ENCODE measurements around the gene EDAR. TPM values are rescaled to one million over a fixed set of nuclear protein-coding genes. Genes with fewer than 3 reads are reported as not detected.

EDAR gene
- total and polyA plus RNA-seq, 2 of the 8 experiments (the other 6 are each of a cell fraction or from before 2014, with no cell fraction given): not detected

GRCh38 chr2:109018452-109018851, 29.4 kb upstream of the EDAR start:
- H3K23ac ChIP-seq (ENCODE audit: insufficient read length): no peak overlapping the region
- no peak overlapping the region for H3K56ac ChIP-seq (replicated peaks; ENCODE audit: insufficient read length, low read depth, low read length)
- no peak overlapping the region for H4K91ac ChIP-seq (replicated peaks; ENCODE audit: insufficient read length, low read length)
- H3K9ac ChIP-seq (replicated peaks in 1 of 4; ENCODE audit: extremely low read depth in 1 of 4, low read depth in 3 of 4, low read length in 3 of 4): no peak overlapping the region
- no peak overlapping the region for H4K8ac ChIP-seq (ENCODE audit: extremely low read depth, insufficient read depth, low read length)
- CTCF ChIA-PET (ENCODE audit: partially characterized antibody): no interaction called here
- H3K27me3 ChIP-seq (replicated peaks in 1 of 4; ENCODE audit: control insufficient read depth in 3 of 4, extremely low read depth in 1 of 4, insufficient read depth in 3 of 4, low read length in 3 of 4): peaks cover 0 to 2% (median 0%) of the 10 kb centered on the region in 4 experiments; a peak in 4 of 7 replicates
- H4K20me1 ChIP-seq (replicated peaks in 1 of 2; ENCODE audit: control insufficient read depth in 1 of 2, insufficient read depth in 2 of 2, low read length in 2 of 2): no peaks in the 10 kb centered on the region
- 94% methylated on average over 5 of the region's 5 CpGs; no CpG with 5 or more reads in 1 of the 2 experiments for WGBS, 2 experiments (ENCODE audit: extremely low coverage in 1 of 2, insufficient coverage in 1 of 2, insufficient read length in 1 of 2, insufficient replicate concordance in 2 of 2, low coverage in 1 of 2, low lambda C conversion rate in 2 of 2, missing lambda C conversion rate in 1 of 2)
- H3K14ac ChIP-seq (ENCODE audit: insufficient read length): no peak overlapping the region
- H4K5ac ChIP-seq (ENCODE audit: insufficient read length, low read depth, low read length): no peak overlapping the region
- no peak overlapping the region for H3K27ac ChIP-seq (ENCODE audit: low read depth, low read length)
- H3K4ac ChIP-seq (replicated peaks; ENCODE audit: insufficient read length, low read depth, low read length): no peak overlapping the region
- peaks cover 2 to 13% (median 8%) of the 10 kb centered on the region in 4 experiments for H3K4me1 ChIP-seq (replicated peaks in 1 of 4; ENCODE audit: control insufficient read depth in 3 of 4, insufficient read depth in 4 of 4, low read length in 3 of 4)
- no peaks in the 10 kb centered on the region for H3K36me3 ChIP-seq (ENCODE audit: control insufficient read depth in 2 of 4, insufficient read depth in 4 of 4, low read length in 3 of 4)
- H3K18ac ChIP-seq (ENCODE audit: extremely low read depth, low read length): no peak overlapping the region
- H2BK5ac ChIP-seq (ENCODE audit: low read depth, low read length): no peak overlapping the region
- peak overlapping the region; percentile 68; the same call in 1 of the 2 replicates for H2BK12ac ChIP-seq (ENCODE audit: low read depth, low read length)
- H3K9me3 ChIP-seq (ENCODE audit: insufficient read depth in 2 of 2, low read depth in 1 of 2, low read length in 1 of 2): no peaks in the 10 kb centered on the region
- no peaks in the 10 kb centered on the region for H3K23me2 ChIP-seq (ENCODE audit: low read depth, low read length)
- FAIRE-seq: no peak
- peak; percentile 72; the same call in 1 of the 2 replicates for TF ChIP-seq KDM1A (IDR thresholded peaks at IDR 0.05; ENCODE audit: borderline replicate concordance, low read length)
- no peak for TF ChIP-seq NANOG (IDR thresholded peaks at IDR 0.05; ENCODE audit: insufficient read depth, low read depth, low read length, poor library complexity, severe bottlenecking)
- H2BK20ac ChIP-seq (ENCODE audit: low read length): no peak overlapping the region
- no peak overlapping the region for H3K4me2 ChIP-seq (ENCODE audit: insufficient read depth in 1 of 2, low read depth in 2 of 2, low read length in 2 of 2)
- H2BK120ac ChIP-seq (replicated peaks; ENCODE audit: low read depth, low read length): peak overlapping the region; percentile 21
- H3K4me3 ChIP-seq (ENCODE audit: extremely low read depth in 1 of 4, insufficient read depth in 2 of 4, low read depth in 3 of 4, low read length in 4 of 4): no peak overlapping the region
- no peak for DNase-seq (ENCODE audit: low read depth in 1 of 2, low spot score in 2 of 2)
- H2BK15ac ChIP-seq (ENCODE audit: low read length): no peak overlapping the region; the same call in 1 of the 2 replicates
- H2AK5ac ChIP-seq (ENCODE audit: low read depth, low read length): no peak overlapping the region
- no peak overlapping the region for H2AFZ ChIP-seq (ENCODE audit: low read length)
- no peaks in the 10 kb centered on the region for H3K79me2 ChIP-seq (ENCODE audit: control insufficient read depth in 1 of 2, insufficient read depth in 2 of 2, low read length in 2 of 2)
- POLR2A ChIA-PET (ENCODE audit: partially characterized antibody): no interaction called here
- no peaks in the 10 kb centered on the region; the same call in 1 of the 2 replicates for H3K79me1 ChIP-seq (ENCODE audit: low read depth, low read length)

All from H1 (cell line).